IPS-20b (cell line): ENCODE measurements around the gene MAPKAP1.

Source experiments
- H3K27ac ChIP-seq: one replicate; pipeline ENCODE4 v1.5.1; 2013; ENCODE audit warnings: low read length
- H3K27me3 ChIP-seq: 2 replicates; pipeline ENCODE4 v1.6.1; 2013; ENCODE audit warnings: mild to moderate bottlenecking, low read length, inconsistent platforms; ENCODE audit not compliant: insufficient read depth
- H3K36me3 ChIP-seq: 2 replicates; pipeline ENCODE4 v1.6.1; 2013; ENCODE audit warnings: low read depth, mild to moderate bottlenecking, inconsistent platforms, low read length, moderate library complexity; ENCODE audit not compliant: insufficient read depth
- H3K4me1 ChIP-seq: 2 replicates; pipeline ENCODE4 v1.6.1; 2013; ENCODE audit warnings: mild to moderate bottlenecking, control low read depth, inconsistent platforms, low read length, moderate library complexity; ENCODE audit not compliant: insufficient read depth
- H3K4me3 ChIP-seq: 2 replicates; pipeline ENCODE4 v1.5.1; 2013; ENCODE audit warnings: mild to moderate bottlenecking, low read length, inconsistent platforms
- H3K9ac ChIP-seq: 2 replicates; pipeline ENCODE4 v1.6.1; 2013; ENCODE audit warnings: low read depth, mild to moderate bottlenecking, inconsistent platforms, low read length, moderate library complexity
- H3K9me3 ChIP-seq: 2 replicates; pipeline ENCODE4 v1.6.1; 2013; ENCODE audit warnings: mild to moderate bottlenecking, low read depth, low read length, inconsistent platforms; ENCODE audit not compliant: insufficient read depth

Gene MAPKAP1

GRCh38 chr9:125514468-125514867, 192.5 kb downstream of the MAPKAP1 start:
- H3K27ac ChIP-seq: no peak overlapping the region
- H3K9ac ChIP-seq: no peak overlapping the region
- no peak overlapping the region for H3K4me3 ChIP-seq
- peaks cover 49% of the 10 kb centered on the region for H3K4me1 ChIP-seq
- no peaks in the 10 kb centered on the region for H3K27me3 ChIP-seq
- H3K36me3 ChIP-seq: no peaks in the 10 kb centered on the region
- H3K9me3 ChIP-seq: no peaks in the 10 kb centered on the region

- H3K9ac ChIP-seq: no peak overlapping the region
- peaks cover 49% of the 10 kb centered on the region for H3K4me1 ChIP-seq
- no peak overlapping the region for H3K4me3 ChIP-seq
- H3K9me3 ChIP-seq: no peaks in the 10 kb centered on the region
- no peaks in the 10 kb centered on the region for H3K36me3 ChIP-seq
- no peaks in the 10 kb centered on the region for H3K27me3 ChIP-seq
- no peak overlapping the region for H3K27ac ChIP-seq
These were observed 193.2 kb downstream of the MAPKAP1 start for GRCh38 chr9:125513668-125514413.

- no peak overlapping the region for H3K4me3 ChIP-seq
- H3K4me1 ChIP-seq: peaks cover 49% of the 10 kb centered on the region
- no peaks in the 10 kb centered on the region for H3K36me3 ChIP-seq
- no peaks in the 10 kb centered on the region for H3K27me3 ChIP-seq
- no peaks in the 10 kb centered on the region for H3K9me3 ChIP-seq
- no peak overlapping the region for H3K27ac ChIP-seq
- no peak overlapping the region for H3K9ac ChIP-seq
These were observed 193.7 kb downstream of the MAPKAP1 start for GRCh38 chr9:125513303-125513667.

DNA sequence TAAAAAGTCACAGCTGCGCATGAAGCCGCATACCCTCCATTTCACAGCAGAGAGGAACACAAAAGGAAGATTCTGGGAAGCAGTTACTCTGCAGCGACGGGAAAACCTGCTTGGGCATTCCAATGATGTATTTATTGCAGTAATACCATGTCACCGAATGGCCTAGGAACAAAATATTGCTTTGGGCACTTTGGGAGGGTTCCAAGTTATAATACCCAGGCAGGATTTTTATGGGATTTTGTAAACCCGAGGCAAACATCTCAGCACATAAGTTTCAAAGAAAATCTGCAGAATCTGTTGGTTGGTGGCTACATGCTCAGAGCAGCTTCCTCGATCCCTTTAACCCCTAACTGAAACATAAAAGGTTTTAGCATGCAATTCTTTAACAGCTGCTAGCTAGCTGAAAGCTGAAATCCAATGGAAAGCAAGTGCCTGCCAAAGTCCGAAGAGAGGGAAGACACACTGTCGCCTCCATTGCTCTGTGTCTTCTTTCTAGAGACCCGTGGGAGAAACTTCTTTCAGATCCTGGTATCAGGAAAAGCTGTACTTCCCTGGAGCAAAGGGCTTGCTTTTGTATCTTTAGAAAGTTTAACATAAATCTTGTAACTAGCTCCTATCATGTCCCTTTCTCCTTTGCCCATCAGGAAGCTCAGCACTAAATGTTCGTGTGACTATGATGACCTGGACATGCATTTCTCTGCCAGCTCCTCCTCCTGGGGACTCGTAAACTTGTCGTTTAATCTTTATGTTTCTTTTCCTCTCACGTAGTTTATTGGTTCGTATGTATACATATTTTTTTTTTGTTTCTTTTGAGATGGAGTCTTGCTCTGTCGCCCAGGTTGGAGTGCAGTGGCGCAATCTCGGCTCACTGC, 195.0 kb downstream of the MAPKAP1 start:
- Histone ChIP-seq H3K27me3 (no peaks in the 10 kb centered on the region), H3K27ac (no peak overlapping the region), H3K9me3 (no peaks in the 10 kb centered on the region), H3K4me1 (peaks cover 38% of the 10 kb centered on the region), H3K36me3 (no peaks in the 10 kb centered on the region), H3K9ac (no peak overlapping the region), H3K4me3 (no peak overlapping the region)

- Histone ChIP-seq H3K9me3 (no peaks in the 10 kb centered on the region), H3K27ac (no peak overlapping the region), H3K9ac (no peak overlapping the region), H3K4me3 (no peak overlapping the region), H3K4me1 (peaks cover 34% of the 10 kb centered on the region), H3K27me3 (no peaks in the 10 kb centered on the region), H3K36me3 (no peaks in the 10 kb centered on the region)
These were observed 196.0 kb downstream of the MAPKAP1 start for GRCh38 chr9:125510980-125511379.

DNA sequence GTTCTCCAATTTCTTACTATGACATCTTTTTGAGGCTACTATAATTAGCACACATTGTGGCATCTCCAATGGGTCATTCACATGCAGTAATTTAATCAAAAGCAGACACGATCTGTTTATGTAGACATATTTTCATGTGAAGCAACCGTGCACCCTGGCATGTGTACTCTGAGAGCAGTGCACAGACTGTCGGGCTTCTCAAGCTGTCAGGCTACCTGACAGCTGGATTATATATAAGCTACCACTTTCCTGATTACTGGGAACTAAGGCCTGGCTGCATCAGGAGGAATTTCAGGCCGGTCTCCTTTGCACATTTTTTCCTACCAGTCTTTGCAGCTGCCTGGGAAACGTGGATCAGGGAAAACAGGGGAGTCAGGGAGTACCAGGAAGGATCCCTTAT, 197.5 kb downstream of the MAPKAP1 start:
- H3K9me3 ChIP-seq: no peaks in the 10 kb centered on the region
- peaks cover 23% of the 10 kb centered on the region for H3K4me1 ChIP-seq
- no peaks in the 10 kb centered on the region for H3K27me3 ChIP-seq
- H3K4me3 ChIP-seq: no peak overlapping the region
- H3K27ac ChIP-seq: no peak overlapping the region
- no peaks in the 10 kb centered on the region for H3K36me3 ChIP-seq
- no peak overlapping the region for H3K9ac ChIP-seq

- H3K9ac ChIP-seq: no peak overlapping the region
- no peak overlapping the region for H3K4me3 ChIP-seq
- peaks cover 15% of the 10 kb centered on the region for H3K4me1 ChIP-seq
- H3K27ac ChIP-seq: no peak overlapping the region
- H3K9me3 ChIP-seq: no peaks in the 10 kb centered on the region
- H3K27me3 ChIP-seq: no peaks in the 10 kb centered on the region
- H3K36me3 ChIP-seq: no peaks in the 10 kb centered on the region
These were observed 198.8 kb downstream of the MAPKAP1 start for GRCh38 chr9:125508249-125508648.

GRCh38 chr9:125507226-125507625, 199.8 kb downstream of the MAPKAP1 start:
- H3K27me3 ChIP-seq: no peaks in the 10 kb centered on the region
- H3K9ac ChIP-seq: no peak overlapping the region
- H3K4me3 ChIP-seq: no peak overlapping the region
- no peaks in the 10 kb centered on the region for H3K9me3 ChIP-seq
- H3K36me3 ChIP-seq: no peaks in the 10 kb centered on the region
- no peak overlapping the region for H3K27ac ChIP-seq
- H3K4me1 ChIP-seq: peaks cover 14% of the 10 kb centered on the region

DNA sequence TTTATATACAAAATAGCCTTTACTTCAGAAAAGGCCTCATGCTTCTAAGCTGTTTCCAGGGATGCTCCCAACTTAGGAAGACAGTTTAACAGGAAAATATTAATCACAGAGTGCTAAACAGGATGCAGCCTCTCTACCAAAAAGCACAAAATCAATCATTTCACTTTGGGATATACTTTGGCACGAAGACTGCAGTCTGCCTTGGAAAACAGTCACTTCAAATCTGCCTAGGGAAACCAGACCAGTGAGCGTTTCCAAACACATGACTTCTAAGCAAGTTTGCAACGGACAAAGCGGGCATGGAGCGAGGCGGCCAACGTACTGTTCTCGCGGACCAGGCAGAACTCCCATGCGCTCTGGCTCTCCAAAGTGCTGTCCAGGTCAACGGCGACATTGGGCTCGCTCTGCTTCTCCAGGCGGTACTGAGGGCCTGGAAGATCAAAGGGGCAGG, 201.0 kb downstream of the MAPKAP1 start:
- Histone ChIP-seq H3K4me3 (no peak overlapping the region), H3K4me1 (peaks cover 7% of the 10 kb centered on the region), H3K27ac (no peak overlapping the region), H3K9me3 (no peaks in the 10 kb centered on the region), H3K27me3 (no peaks in the 10 kb centered on the region), H3K36me3 (no peaks in the 10 kb centered on the region), H3K9ac (no peak overlapping the region)

GRCh38 chr9:125504616-125505015, 202.4 kb downstream of the MAPKAP1 start:
- Histone ChIP-seq H3K9me3 (no peaks in the 10 kb centered on the region), H3K4me3 (no peak overlapping the region), H3K4me1 (peaks cover 7% of the 10 kb centered on the region), H3K9ac (no peak overlapping the region), H3K27ac (no peak overlapping the region), H3K27me3 (no peaks in the 10 kb centered on the region), H3K36me3 (no peaks in the 10 kb centered on the region)

DNA sequence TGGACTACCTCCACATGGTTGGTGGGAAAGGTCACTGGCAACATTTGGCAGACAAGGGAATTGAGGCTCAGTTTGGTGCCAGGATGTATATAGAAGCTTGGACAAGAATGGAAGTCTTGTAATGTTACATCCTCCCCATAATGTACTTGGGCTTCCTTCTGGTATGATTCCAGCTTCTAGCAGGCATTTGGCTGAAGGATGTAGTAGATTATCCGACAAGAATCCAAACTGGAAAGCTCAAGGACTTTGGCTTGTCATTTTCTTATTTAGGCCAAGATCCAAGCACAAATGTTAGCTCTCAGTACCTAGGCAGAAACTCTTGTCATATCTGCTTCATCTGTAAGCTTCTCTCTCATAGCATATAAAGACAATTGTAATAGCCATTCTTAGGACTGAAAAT, 209.1 kb downstream of the MAPKAP1 start:
- H3K36me3 ChIP-seq: no peaks in the 10 kb centered on the region
- peaks cover 32% of the 10 kb centered on the region for H3K4me1 ChIP-seq
- no peak overlapping the region for H3K4me3 ChIP-seq
- no peak overlapping the region for H3K9ac ChIP-seq
- no peaks in the 10 kb centered on the region for H3K27me3 ChIP-seq
- no peaks in the 10 kb centered on the region for H3K9me3 ChIP-seq
- no peak overlapping the region for H3K27ac ChIP-seq

DNA sequence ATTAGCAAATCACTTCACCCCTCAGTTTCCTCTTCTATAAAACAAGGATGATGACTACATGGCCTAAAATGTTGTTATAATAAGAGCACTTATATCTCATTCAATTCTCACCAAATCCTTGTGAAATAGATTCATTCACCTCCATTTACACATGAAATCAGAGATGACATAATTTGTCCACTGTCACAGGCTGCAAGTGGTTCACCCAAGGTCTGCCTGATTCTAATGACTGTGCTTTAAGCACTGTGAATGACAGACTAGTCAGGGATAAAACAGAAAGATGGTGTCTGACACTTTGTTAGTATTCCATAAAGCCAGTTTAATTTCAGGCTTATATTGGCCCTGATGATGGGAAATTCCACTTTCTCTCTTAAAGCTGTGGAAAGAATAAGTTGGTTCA, 209.5 kb downstream of the MAPKAP1 start:
- no peak overlapping the region for H3K27ac ChIP-seq

More for the DNA sequence above, 209.5 kb downstream of the MAPKAP1 start:
- H3K9me3 ChIP-seq: no peaks in the 10 kb centered on the region
- no peak overlapping the region for H3K9ac ChIP-seq
- H3K27me3 ChIP-seq: no peaks in the 10 kb centered on the region
- H3K4me3 ChIP-seq: no peak overlapping the region
- peaks cover 32% of the 10 kb centered on the region for H3K4me1 ChIP-seq
- H3K36me3 ChIP-seq: no peaks in the 10 kb centered on the region
